DOHH2 (cell line): ENCODE data around the gene KIF6.

Experiments used
- H3F3A ChIP-seq: fragments of 200-600 bp; sonication (generic), shearing (Covaris generic); 2 replicates; pipeline ENCODE4 v1.6.0; 2016; ENCODE audit warnings: antibody characterized with exemption, mild to moderate bottlenecking; ENCODE audit not compliant: control insufficient read depth, insufficient read depth
- H3K27ac ChIP-seq: fragments of 200-600 bp; sonication (generic); 2 replicates; pipeline ENCODE4 v1.5.1; 2014; ENCODE audit warnings: low read depth, mild to moderate bottlenecking, low read length, moderate library complexity
- H3K27me3 ChIP-seq: fragments of 200-600 bp; sonication (generic); 2 replicates; pipeline ENCODE4 v1.6.1; 2014; ENCODE audit warnings: mild to moderate bottlenecking, low read length, mixed read lengths; ENCODE audit not compliant: control insufficient read depth
- H3K36me3 ChIP-seq: fragments of 200-600 bp; sonication (generic); 2 replicates; pipeline ENCODE4 v1.6.1; 2014; ENCODE audit warnings: mild to moderate bottlenecking, low read length, moderate library complexity, mixed read lengths; ENCODE audit not compliant: control insufficient read depth
- H3K4me1 ChIP-seq: fragments of 200-600 bp; sonication (generic); 2 replicates; pipeline ENCODE4 v1.6.1; 2014; ENCODE audit warnings: mild to moderate bottlenecking, low read length, mixed read lengths; ENCODE audit not compliant: control insufficient read depth
- H3K4me2 ChIP-seq: fragments of 200-600 bp; sonication (generic); 2 replicates; pipeline ENCODE4 v1.6.0; 2014; ENCODE audit warnings: mild to moderate bottlenecking, low read length, moderate library complexity
- H3K4me3 ChIP-seq: fragments of 200-600 bp; sonication (generic); 2 replicates; pipeline ENCODE4 v1.5.1; 2014; ENCODE audit warnings: mild to moderate bottlenecking, low read length, mixed read lengths
- H3K79me2 ChIP-seq: fragments of 200-600 bp; sonication (generic); 2 replicates; pipeline ENCODE4 v1.6.1; 2014; ENCODE audit warnings: mild to moderate bottlenecking, low read length, mixed read lengths; ENCODE audit not compliant: control insufficient read depth
- H3K9me2 ChIP-seq: fragments of 200-600 bp; sonication (generic); replicated peaks from 2 replicates; pipeline ENCODE4 v1.6.1; 2014; ENCODE audit warnings: mild to moderate bottlenecking, low read length, mixed read lengths; ENCODE audit not compliant: control insufficient read depth
- H3K9me3 ChIP-seq: fragments of 200-600 bp; sonication (generic); 2 replicates; pipeline ENCODE4 v1.6.1; 2014; ENCODE audit warnings: antibody characterized with exemption, low read length, mixed read lengths; ENCODE audit not compliant: control insufficient read depth, insufficient read depth
- H4K20me1 ChIP-seq: fragments of 200-600 bp; sonication (generic); 2 replicates; pipeline ENCODE4 v1.6.0; 2014; ENCODE audit warnings: low read depth, mild to moderate bottlenecking, antibody characterized with exemption, low read length, moderate library complexity; ENCODE audit not compliant: control insufficient read depth, insufficient read depth
- EZH2phosphoT487 ChIP-seq: fragments of 200-600 bp; sonication (generic); IDR thresholded peaks from 2 replicates; pipeline ENCODE4 v1.6.1; 2017; ENCODE audit warnings: borderline replicate concordance, mild to moderate bottlenecking, antibody characterized with exemption, low read length, moderate library complexity, mixed read lengths
- TF ChIP-seq, protein P1 (sequence below): fragments of 200-600 bp; sonication (generic); IDR thresholded peaks from one replicate; pipeline ENCODE4 v1.5.1; 2014; ENCODE audit warnings: antibody characterized with exemption, mild to moderate bottlenecking, low read depth, low read length; ENCODE audit not compliant: poor library complexity, severe bottlenecking

KIF6 gene

DNA sequence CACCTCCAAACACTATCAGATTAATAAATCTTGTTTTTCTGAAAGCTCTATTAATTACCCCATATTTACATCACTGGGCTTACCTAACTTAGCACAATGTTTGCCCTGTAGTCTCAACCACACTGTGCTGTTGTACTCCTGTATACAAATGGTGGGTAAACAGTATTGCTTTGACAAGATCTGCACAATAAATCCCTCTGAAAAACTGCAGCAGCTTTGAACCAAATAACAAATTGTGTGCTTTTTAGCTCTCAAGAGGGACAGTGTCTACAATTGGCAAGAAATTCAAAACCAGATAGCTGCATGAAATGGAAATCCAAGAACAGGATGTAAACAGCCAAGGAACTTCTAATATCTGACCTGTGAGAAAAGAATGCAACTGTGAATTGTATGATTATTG lies 10.4 kb downstream of the KIF6 start:
- Histone ChIP-seq H4K20me1 (no peaks in the 10 kb centered on the region), H3F3A (no peaks in the 10 kb centered on the region), H3K27ac (no peak overlapping the region), H3K4me3 (no peak overlapping the region), H3K4me2 (no peak overlapping the region), H3K9me3 (no peaks in the 10 kb centered on the region), H3K4me1 (no peaks in the 10 kb centered on the region), H3K27me3 (no peaks in the 10 kb centered on the region), H3K36me3 (no peaks in the 10 kb centered on the region), H3K79me2 (no peaks in the 10 kb centered on the region), H3K9me2 (no peaks in the 10 kb centered on the region)
- no peak for TF ChIP-seq EZH2phosphoT487

DNA sequence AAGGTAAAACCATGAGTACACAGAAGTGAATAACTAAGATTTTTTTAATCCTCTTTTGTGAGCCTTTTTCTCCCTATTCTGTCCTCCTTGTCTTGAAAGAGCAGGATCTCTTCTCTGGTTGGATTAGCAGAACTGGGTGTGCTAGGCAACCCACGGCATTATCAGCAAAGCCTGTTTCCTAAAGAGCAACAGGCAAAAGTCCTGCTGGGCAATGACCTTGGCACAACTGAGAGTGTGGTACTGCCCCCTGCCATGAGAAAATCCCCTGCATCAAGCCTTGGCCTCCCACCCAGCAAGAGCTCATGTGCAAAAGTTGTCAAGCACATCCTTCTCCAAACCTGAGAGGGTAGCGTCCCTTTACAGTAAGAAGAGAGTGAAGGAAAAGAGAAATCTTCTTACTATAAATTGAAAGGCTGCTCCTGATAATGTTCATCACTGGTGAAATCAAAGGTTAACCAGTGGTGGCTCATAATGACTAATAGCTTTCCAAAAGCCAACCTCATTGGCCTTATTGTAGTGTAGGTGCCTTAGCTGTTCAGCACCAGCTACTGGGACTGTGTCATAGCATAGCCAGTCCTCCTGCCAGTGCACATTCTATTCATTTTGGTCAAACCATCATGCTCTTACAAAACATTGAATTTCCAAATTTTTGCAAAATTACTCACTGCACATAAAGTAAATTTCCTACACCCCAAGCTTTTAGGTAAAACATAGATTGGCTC lies 17.1 kb downstream of the KIF6 start:
- Histone ChIP-seq H3K79me2 (no peaks in the 10 kb centered on the region), H3K36me3 (no peaks in the 10 kb centered on the region), H3K27me3 (no peaks in the 10 kb centered on the region), H3F3A (no peaks in the 10 kb centered on the region), H4K20me1 (no peaks in the 10 kb centered on the region), H3K9me3 (no peaks in the 10 kb centered on the region), H3K27ac (no peak overlapping the region), H3K4me2 (no peak overlapping the region), H3K4me3 (no peak overlapping the region), H3K9me2 (no peaks in the 10 kb centered on the region), H3K4me1 (no peaks in the 10 kb centered on the region)
- TF ChIP-seq, protein P1, sequence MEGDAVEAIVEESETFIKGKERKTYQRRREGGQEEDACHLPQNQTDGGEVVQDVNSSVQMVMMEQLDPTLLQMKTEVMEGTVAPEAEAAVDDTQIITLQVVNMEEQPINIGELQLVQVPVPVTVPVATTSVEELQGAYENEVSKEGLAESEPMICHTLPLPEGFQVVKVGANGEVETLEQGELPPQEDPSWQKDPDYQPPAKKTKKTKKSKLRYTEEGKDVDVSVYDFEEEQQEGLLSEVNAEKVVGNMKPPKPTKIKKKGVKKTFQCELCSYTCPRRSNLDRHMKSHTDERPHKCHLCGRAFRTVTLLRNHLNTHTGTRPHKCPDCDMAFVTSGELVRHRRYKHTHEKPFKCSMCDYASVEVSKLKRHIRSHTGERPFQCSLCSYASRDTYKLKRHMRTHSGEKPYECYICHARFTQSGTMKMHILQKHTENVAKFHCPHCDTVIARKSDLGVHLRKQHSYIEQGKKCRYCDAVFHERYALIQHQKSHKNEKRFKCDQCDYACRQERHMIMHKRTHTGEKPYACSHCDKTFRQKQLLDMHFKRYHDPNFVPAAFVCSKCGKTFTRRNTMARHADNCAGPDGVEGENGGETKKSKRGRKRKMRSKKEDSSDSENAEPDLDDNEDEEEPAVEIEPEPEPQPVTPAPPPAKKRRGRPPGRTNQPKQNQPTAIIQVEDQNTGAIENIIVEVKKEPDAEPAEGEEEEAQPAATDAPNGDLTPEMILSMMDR, result no peak
- no peak for TF ChIP-seq EZH2phosphoT487

DNA sequence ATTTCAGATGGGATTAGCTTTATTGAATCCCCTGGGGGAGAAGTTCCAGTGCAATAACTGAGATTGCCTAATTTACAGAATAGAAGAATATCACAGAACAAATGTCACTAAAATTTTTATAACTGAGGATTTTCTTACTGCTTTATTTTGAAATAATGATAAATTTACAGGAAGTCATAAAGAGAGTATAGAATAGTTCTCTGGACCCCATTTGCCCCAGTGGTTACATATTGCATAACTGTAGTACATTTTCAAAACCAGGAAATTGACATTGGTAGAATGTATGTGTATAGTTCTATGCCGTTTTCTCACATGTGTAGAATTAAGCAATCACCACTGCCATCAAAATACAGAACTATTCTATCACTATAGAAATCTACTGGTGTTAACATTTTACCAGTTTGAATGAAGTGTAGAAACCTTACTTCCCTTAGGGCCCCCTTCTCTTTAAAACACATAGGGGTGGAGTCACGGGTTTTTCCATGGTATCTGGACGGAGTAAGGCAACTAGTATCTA lies 18.3 kb downstream of the KIF6 start:
- no peaks in the 10 kb centered on the region for H4K20me1 ChIP-seq
- H3K4me3 ChIP-seq, result no peak overlapping the region
- H3K4me2 ChIP-seq, result no peak overlapping the region
- H3K36me3 ChIP-seq, result no peaks in the 10 kb centered on the region
- H3K27me3 ChIP-seq, result no peaks in the 10 kb centered on the region
- no peak overlapping the region for H3K27ac ChIP-seq
- no peaks in the 10 kb centered on the region for H3K79me2 ChIP-seq
- no peaks in the 10 kb centered on the region for H3K9me2 ChIP-seq
- no peaks in the 10 kb centered on the region for H3K9me3 ChIP-seq
- no peaks in the 10 kb centered on the region for H3F3A ChIP-seq
- TF ChIP-seq, protein P1, result no peak
- no peak for TF ChIP-seq EZH2phosphoT487
- H3K4me1 ChIP-seq, result no peaks in the 10 kb centered on the region

DNA sequence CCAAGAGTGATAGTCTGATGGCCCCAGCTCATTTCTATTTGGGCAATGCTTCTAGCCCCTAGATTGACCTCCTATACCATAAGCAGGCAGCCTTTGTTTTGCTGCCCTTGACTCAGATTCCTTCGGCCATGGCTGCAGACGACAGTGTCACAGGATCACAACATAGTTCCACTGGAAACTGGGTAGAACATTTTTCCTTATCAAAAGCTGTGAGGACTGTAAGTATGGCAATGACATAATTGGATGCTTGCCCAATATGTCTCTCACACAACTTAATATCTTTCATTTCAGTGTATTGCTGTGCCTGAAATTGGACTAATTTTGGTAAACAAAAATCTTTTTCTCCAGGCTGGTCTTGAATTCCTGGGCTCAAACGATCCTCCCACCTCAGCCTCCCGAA lies 22.9 kb downstream of the KIF6 start:
- no peaks in the 10 kb centered on the region for H3K4me1 ChIP-seq

More for the DNA sequence above, 22.9 kb downstream of the KIF6 start:
- H3K27me3 ChIP-seq, result no peaks in the 10 kb centered on the region
- H3K27ac ChIP-seq, result no peak overlapping the region
- no peaks in the 10 kb centered on the region for H3K9me3 ChIP-seq
- no peak overlapping the region for H3K4me3 ChIP-seq
- H3K36me3 ChIP-seq, result no peaks in the 10 kb centered on the region
- no peaks in the 10 kb centered on the region for H3K9me2 ChIP-seq
- no peaks in the 10 kb centered on the region for H3K79me2 ChIP-seq
- TF ChIP-seq EZH2phosphoT487, result no peak
- TF ChIP-seq, protein P1, result no peak
- no peaks in the 10 kb centered on the region for H3F3A ChIP-seq
- H4K20me1 ChIP-seq, result no peaks in the 10 kb centered on the region
- no peak overlapping the region for H3K4me2 ChIP-seq
